GM12892 (cell line): ENCODE measurements around the gene MAP4K4.

Experiments
- POLR2A ChIP-seq: IDR thresholded peaks from 2 replicates; pipeline ENCODE4 v1.6.1; 2011; ENCODE audit warnings: low read depth, low read length, control low read depth
- TAF1 ChIP-seq: IDR thresholded peaks from 2 replicates; pipeline ENCODE4 v1.6.1; 2011; ENCODE audit warnings: low read depth, mild to moderate bottlenecking, control low read depth, low read length, borderline replicate concordance

- TF ChIP-seq POLR2A (no peak), TAF1 (no peak)
Observed at GRCh38 chr2:101881131-101881530, 183.6 kb downstream of the MAP4K4 start.
